ENCODE measurements around the gene STUM.

STUM gene

DNA sequence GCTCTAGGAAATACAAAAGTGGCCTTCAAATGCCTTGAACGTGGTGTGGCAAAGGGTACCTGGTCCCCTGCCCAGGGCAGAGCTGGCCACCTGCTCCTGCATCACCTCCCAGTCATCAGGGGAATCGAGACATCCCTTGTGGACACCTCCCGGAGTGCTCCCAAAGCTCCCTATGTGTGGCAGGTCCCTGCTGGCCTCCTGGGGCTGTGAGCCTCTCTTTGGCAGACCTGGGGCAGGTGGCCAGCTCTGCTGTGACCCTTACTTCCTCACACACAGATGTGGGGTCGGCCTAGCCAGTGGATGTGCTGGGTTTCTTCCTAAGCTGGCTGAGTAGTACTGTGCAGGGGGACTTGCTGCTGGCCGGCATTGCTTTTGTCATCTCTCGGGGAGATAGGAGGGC lies 104.0 kb downstream of the STUM start:
- DNase-seq (ENCODE audit: low read depth in 2 of 2) = no peak

DNA sequence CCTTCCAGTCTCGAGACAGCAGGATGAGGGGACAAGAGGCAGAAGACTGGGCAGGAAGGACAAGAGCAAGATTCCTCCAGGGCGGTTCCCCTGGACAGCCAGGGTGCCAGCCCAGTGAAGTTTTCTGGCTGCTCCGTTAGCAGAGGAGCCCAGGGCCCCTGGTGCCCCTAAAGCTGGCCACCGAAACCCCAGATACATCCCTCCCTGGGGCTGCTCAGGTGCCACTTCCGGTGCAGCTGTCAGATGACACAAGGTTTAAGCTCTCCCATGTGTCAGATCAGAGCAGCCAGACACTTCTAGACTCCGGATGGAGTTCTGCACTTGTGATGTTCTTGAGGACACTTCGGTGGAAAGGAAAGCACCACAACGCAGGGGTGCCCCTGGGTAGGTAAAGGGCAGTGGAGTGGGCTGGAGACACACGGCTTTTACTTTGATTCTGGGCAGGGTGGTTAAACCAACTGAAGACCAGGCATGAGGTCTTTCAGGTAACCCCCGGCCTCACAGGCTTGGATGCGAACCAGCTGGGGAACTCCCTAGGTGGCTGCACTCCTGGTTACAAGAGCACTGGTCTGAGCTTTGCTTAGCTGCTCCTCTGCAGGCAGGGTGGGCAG lies 104.9 kb downstream of the STUM start:
- no peak for DNase-seq (ENCODE audit: low read depth in 2 of 2)

DNA sequence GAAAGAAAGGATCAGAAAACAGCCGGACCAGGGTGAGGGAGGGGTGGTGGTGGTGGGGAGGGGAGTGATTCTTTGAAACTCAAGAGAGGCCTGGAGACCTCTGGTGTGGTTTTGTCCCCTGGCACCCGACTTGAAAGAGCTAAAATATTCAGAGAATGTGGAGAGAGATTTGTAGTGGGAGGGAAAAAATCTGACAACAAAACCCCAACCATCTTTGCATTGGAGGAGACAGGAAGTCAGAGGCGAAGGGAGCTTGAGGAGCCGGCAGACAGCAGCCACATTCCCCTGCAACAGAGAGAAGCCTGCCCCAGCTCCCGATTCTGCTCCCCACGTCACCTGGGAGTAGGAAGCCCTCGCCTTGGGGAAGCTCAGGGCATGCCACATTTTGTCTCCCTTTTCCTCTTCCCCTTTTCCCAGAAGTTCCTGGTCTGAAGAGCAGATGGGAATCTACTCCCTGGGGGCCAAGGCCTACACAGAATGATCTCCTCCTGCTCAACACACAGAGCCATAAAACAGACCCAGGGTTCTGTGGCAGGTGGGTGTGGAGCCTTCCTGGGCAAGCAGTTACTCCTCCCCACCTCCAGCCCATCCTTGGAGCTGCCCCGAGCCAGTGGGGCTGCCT lies 105.6 kb downstream of the STUM start:
- peak; percentile 58 to 61 for DNase-seq (ENCODE audit: low read depth in 2 of 2)

- DNase-seq (ENCODE audit: low read depth in 2 of 2) = no peak
Measured at GRCh38 chr1:226654668-226655055, 106.1 kb downstream of the STUM start.

- no peak for DNase-seq (ENCODE audit: low read depth in 2 of 2)
Measured at GRCh38 chr1:226655251-226656163, 106.9 kb downstream of the STUM start.

DNA sequence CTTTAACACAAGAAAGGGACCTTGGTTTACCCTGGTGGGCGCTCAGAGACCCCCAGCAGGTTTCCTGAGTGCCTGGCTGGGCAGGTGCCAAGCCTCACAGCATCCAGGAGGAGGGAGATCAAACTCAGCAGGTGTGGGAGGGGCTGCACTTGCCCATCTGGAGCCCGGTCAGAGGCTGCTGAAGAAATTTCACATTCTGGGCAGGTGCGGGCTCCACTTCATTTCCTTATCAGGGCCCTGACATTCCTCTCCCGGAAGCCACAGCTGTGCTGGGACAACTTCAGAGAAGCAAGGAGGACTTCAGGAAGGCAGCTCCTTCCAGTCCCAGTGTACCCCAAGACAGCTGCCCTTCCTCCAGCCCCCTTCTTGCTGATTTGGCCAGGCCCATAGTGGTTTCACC lies 107.6 kb downstream of the STUM start:
- DNase-seq (ENCODE audit: low read depth in 2 of 2) = no peak

- peak; percentile 36 to 38 for DNase-seq (ENCODE audit: low read depth in 2 of 2)
Measured at GRCh38 chr1:226656601-226657277, 108.2 kb downstream of the STUM start.

GRCh38 chr1:226657895-226658545 lies 109.5 kb downstream of the STUM start:
- DNase-seq (ENCODE audit: low read depth in 2 of 2) = no peak

GRCh38 chr1:226658546-226659125 lies 110.1 kb downstream of the STUM start:
- no peak for DNase-seq (ENCODE audit: low read depth in 2 of 2)

Measured in fibroblast of skin of left biceps (primary cell).